ENCODE data around the gene SH3TC2. TPM values are rescaled to one million over a fixed set of nuclear protein-coding genes. Genes with fewer than 3 reads are reported as not detected.
A peak's percentile ranks its signal among the peaks of the same experiment; 100 is the strongest.

Gene SH3TC2
- total RNA-seq, 2 donors from 2014 or later: 0.33 to 8.6 TPM

GRCh38 chr5:148989567-148989966 lies 73.3 kb downstream of the SH3TC2 start:
- intact Hi-C loops (cut with DNase I): no loop called here
- DNase-seq: no peak
- Histone ChIP-seq H3K27ac (no peak overlapping the region), H3K27me3 (no peaks in the 10 kb centered on the region), H3K4me1 (no peaks in the 10 kb centered on the region), H3K36me3 (replicated peaks in 1 of 2; ENCODE audit: insufficient read depth in 1 of 2, low read depth in 2 of 2) (no peaks in the 10 kb centered on the region), H3K9me3 (no peaks in the 10 kb centered on the region), H3K4me3 (no peak overlapping the region)
- TF ChIP-seq, protein P1, sequence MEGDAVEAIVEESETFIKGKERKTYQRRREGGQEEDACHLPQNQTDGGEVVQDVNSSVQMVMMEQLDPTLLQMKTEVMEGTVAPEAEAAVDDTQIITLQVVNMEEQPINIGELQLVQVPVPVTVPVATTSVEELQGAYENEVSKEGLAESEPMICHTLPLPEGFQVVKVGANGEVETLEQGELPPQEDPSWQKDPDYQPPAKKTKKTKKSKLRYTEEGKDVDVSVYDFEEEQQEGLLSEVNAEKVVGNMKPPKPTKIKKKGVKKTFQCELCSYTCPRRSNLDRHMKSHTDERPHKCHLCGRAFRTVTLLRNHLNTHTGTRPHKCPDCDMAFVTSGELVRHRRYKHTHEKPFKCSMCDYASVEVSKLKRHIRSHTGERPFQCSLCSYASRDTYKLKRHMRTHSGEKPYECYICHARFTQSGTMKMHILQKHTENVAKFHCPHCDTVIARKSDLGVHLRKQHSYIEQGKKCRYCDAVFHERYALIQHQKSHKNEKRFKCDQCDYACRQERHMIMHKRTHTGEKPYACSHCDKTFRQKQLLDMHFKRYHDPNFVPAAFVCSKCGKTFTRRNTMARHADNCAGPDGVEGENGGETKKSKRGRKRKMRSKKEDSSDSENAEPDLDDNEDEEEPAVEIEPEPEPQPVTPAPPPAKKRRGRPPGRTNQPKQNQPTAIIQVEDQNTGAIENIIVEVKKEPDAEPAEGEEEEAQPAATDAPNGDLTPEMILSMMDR (IDR thresholded peaks at IDR 0.05): no peak
- WGBS, 2 donors: 61 to 72% methylated on average over 2 of the region's 2 CpGs
- no peak for ATAC-seq

GRCh38 chr5:148988328-148988727 lies 74.5 kb downstream of the SH3TC2 start:
- Histone ChIP-seq H3K9me3 (no peaks in the 10 kb centered on the region), H3K27me3 (no peaks in the 10 kb centered on the region), H3K4me1 (no peaks in the 10 kb centered on the region), H3K4me3 (no peak overlapping the region), H3K27ac (no peak overlapping the region), H3K36me3 (replicated peaks in 1 of 2; ENCODE audit: insufficient read depth in 1 of 2, low read depth in 2 of 2) (no peaks in the 10 kb centered on the region)
- 80 to 89% methylated on average over 6 of the region's 6 CpGs for WGBS, 2 donors
- ATAC-seq: no peak
- no peak for DNase-seq
- TF ChIP-seq POLR2A (IDR thresholded peaks at IDR 0.05): no peak
- TF ChIP-seq, protein P1 (IDR thresholded peaks at IDR 0.05): no peak
- intact Hi-C loops (cut with DNase I): no loop called here

DNA sequence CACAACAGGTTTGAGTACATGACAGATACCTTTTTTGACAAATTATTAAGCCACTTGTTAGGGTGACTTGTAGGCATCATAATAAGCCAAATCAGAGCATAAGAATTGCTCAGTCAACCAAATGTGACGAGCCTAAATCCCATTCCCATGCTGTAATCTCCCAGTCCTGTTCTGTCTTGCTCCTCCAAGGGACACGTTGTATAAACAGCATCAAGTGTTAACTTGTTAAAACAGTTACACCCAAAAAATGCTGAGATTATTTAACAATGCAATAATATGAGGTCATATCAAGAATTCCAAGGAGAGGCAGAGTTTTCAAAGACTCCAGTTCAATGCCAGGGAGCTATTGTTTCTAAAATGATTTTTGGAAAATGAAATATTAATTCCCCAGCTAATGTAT lies 76.2 kb downstream of the SH3TC2 start:
- TF ChIP-seq POLR2A (IDR thresholded peaks at IDR 0.05): no peak
- TF ChIP-seq, protein P1 (IDR thresholded peaks at IDR 0.05): no peak
- 74 to 79% methylated on average over 2 of the region's 2 CpGs for WGBS, 2 donors
- intact Hi-C loops (cut with DNase I): no loop called here
- Histone ChIP-seq H3K27ac (no peak overlapping the region), H3K9me3 (no peaks in the 10 kb centered on the region), H3K36me3 (replicated peaks in 1 of 2; ENCODE audit: insufficient read depth in 1 of 2, low read depth in 2 of 2) (no peaks in the 10 kb centered on the region), H3K4me1 (no peaks in the 10 kb centered on the region), H3K4me3 (no peak overlapping the region), H3K27me3 (no peaks in the 10 kb centered on the region)
- DNase-seq (no peak), ATAC-seq (no peak)

GRCh38 chr5:148984345-148984744 lies 78.5 kb downstream of the SH3TC2 start:
- no peak overlapping the region for H3K27ac ChIP-seq
- H3K27me3 ChIP-seq: no peaks in the 10 kb centered on the region
- intact Hi-C loops (cut with DNase I): no loop called here
- TF ChIP-seq POLR2A (IDR thresholded peaks at IDR 0.05): no peak
- TF ChIP-seq, protein P1 (IDR thresholded peaks at IDR 0.05): no peak
- H3K36me3 ChIP-seq (replicated peaks in 1 of 2; ENCODE audit: insufficient read depth in 1 of 2, low read depth in 2 of 2): no peaks in the 10 kb centered on the region
- H3K4me1 ChIP-seq: no peaks in the 10 kb centered on the region
- 48 to 65% methylated on average over 1 of the region's 1 CpG for WGBS, 2 donors
- peak; percentile 66 for ATAC-seq
- no peak for DNase-seq
- H3K9me3 ChIP-seq: no peaks in the 10 kb centered on the region
- H3K4me3 ChIP-seq: no peak overlapping the region

DNA sequence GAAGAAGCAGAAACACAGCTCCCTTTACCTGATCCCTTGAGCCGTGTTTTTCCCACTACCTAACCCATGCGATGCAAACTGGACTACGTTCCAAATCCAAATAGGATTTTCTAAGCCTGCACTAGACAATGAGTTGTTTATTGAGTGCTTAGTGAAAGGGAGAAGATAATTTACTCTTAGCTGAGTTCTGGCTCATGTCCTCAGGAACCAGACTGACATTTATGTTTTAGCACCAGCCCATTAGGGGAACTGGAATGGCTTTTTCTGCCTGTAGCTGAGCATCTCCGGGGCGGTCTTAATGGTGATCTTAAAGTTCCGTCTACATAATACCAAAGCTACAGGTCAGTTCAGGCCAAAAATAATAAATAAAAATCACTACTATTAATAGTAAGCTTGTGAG lies 81.5 kb downstream of the SH3TC2 start:
- WGBS, 2 donors: 79% methylated on average over 6 of the region's 6 CpGs
- ATAC-seq (no peak), DNase-seq (no peak)
- Histone ChIP-seq H3K36me3 (replicated peaks in 1 of 2; ENCODE audit: insufficient read depth in 1 of 2, low read depth in 2 of 2) (no peaks in the 10 kb centered on the region), H3K4me1 (no peaks in the 10 kb centered on the region), H3K27ac (no peak overlapping the region), H3K9me3 (no peaks in the 10 kb centered on the region), H3K4me3 (no peak overlapping the region), H3K27me3 (no peaks in the 10 kb centered on the region)
- no peak for TF ChIP-seq POLR2A (IDR thresholded peaks at IDR 0.05)
- TF ChIP-seq, protein P1 (IDR thresholded peaks at IDR 0.05): no peak
- intact Hi-C loops (cut with DNase I): no loop called here
